Measurements from ENCODE around the gene PROC.

GRCh38 chr2:127462461-127462860 is 44.2 kb downstream of the PROC start:
- TF ChIP-seq POLR2A (IDR thresholded peaks at IDR 0.05) (no peak), CTCF (IDR thresholded peaks at IDR 0.05) (no peak)

Measured in adrenal gland (tissue), 5 donors.